Naive thymus-derived CD4-positive, alpha-beta T cell (primary cell): ENCODE data around the gene FBXL16. TPM values are rescaled to one million over a fixed set of nuclear protein-coding genes. Genes with fewer than 3 reads are reported as not detected.
"Not testable (repeated sequence)": the region's sequence is repeated elsewhere in the genome, so short reads cannot be mapped to it uniquely, and the experiment has no call there.

ENCODE experiments used
- ATAC-seq: fragments of 150-1000 bp; cut with Tn5 transposase; 2 replicates; pipeline ENCODE4 v1.10.0; 2021; ENCODE audit warnings: mild to moderate bottlenecking, moderate library complexity
- CTCF ChIA-PET: fragments of 350-600 bp; sonication (Branson Sonifier 250); formaldehyde crosslinking; loops from one replicate; lab custom pipeline; 2021; ENCODE audit warnings: antibody characterized with exemption; lab: Charles Lee
- POLR2A ChIA-PET: fragments of 350-600 bp; sonication (Branson Sonifier 250); formaldehyde crosslinking; loops from one replicate; lab custom pipeline; 2021; ENCODE audit warnings: antibody characterized with exemption, inconsistent platforms; lab: Charles Lee
- DNase-seq, 9 donors: peaks; one replicate each; pipeline versions ENCODE4 v3.0.0 to v3.0.0-alpha.2; 2020 to 2022; ENCODE audit warnings: mixed read lengths in 1 of 9
- H3K27ac ChIP-seq: one replicate; pipeline ENCODE4 v1.7.0; 2013; ENCODE audit warnings: mild to moderate bottlenecking, low read depth, low read length, moderate library complexity
- H3K27me3 ChIP-seq, 2 donors: one replicate each; pipeline ENCODE4 v1.7.0; 2013; ENCODE audit warnings: low read length in 2 of 2, mild to moderate bottlenecking in 2 of 2, moderate library complexity in 2 of 2; ENCODE audit not compliant: control insufficient read depth in 2 of 2, insufficient read depth in 2 of 2
- H3K36me3 ChIP-seq, 3 experiments: 1 replicate in 2 of 3; 2 replicates in 1 of 3; pipeline ENCODE4 v1.7.0; 2013; ENCODE audit warnings: low read length in 3 of 3, mild to moderate bottlenecking in 3 of 3, moderate library complexity in 1 of 3; ENCODE audit not compliant: insufficient read depth in 3 of 3, control insufficient read depth in 2 of 3
- H3K4me1 ChIP-seq, 2 donors: one replicate each; pipeline ENCODE4 v1.7.0; 2013; ENCODE audit warnings: low read length in 2 of 2, mild to moderate bottlenecking in 2 of 2, moderate library complexity in 1 of 2; ENCODE audit not compliant: control insufficient read depth in 2 of 2, insufficient read depth in 2 of 2
- H3K4me3 ChIP-seq: 2 replicates; pipeline ENCODE4 v1.7.0; 2013; ENCODE audit warnings: mild to moderate bottlenecking, low read length
- H3K9me3 ChIP-seq, 3 experiments: 1 replicate in 2 of 3; 2 replicates in 1 of 3; pipeline ENCODE4 v1.7.0; 2013; ENCODE audit warnings: low read length in 3 of 3; ENCODE audit not compliant: control insufficient read depth in 2 of 3
- H3K27ac Mint-ChIP-seq, 9 donors: one replicate each; pipeline ENCODE4 v1.8.0; 2020 to 2022; ENCODE audit warnings: mixed read lengths in 9 of 9, mild to moderate bottlenecking in 8 of 9, moderate library complexity in 5 of 9, inconsistent platforms in 2 of 9
- H3K27me3 Mint-ChIP-seq, 5 donors: one replicate each; pipeline ENCODE4 v1.8.0; 2021 to 2022; ENCODE audit warnings: mixed read lengths in 5 of 5, mild to moderate bottlenecking in 1 of 5
- H3K36me3 Mint-ChIP-seq, 5 donors: one replicate each; pipeline ENCODE4 v1.8.0; 2020 to 2022; ENCODE audit warnings: mixed read lengths in 5 of 5, mild to moderate bottlenecking in 3 of 5, inconsistent platforms in 1 of 5
- H3K4me1 Mint-ChIP-seq, 7 donors: one replicate each; pipeline ENCODE4 v1.8.0; 2020 to 2022; ENCODE audit warnings: mixed read lengths in 7 of 7, mild to moderate bottlenecking in 3 of 7, inconsistent platforms in 1 of 7
- H3K4me3 Mint-ChIP-seq, 10 donors: one replicate each; pipeline ENCODE4 v1.8.0; 2020 to 2022; ENCODE audit warnings: mild to moderate bottlenecking in 10 of 10, mixed read lengths in 10 of 10, moderate library complexity in 6 of 10, inconsistent platforms in 2 of 10
- H3K9me3 Mint-ChIP-seq, 11 donors: one replicate each; pipeline ENCODE4 v1.8.0; 2020 to 2022; ENCODE audit warnings: mixed read lengths in 11 of 11, mild to moderate bottlenecking in 4 of 11, inconsistent platforms in 1 of 11, moderate library complexity in 1 of 11
- intact Hi-C, 2 donors: fragments of 100-400 bp; cut with micrococcal nuclease; formaldehyde crosslinking; loops; one replicate each; pipeline ENCODE4 v1.15.1; 2023
- polyA plus RNA-seq, 2 donors: library from polyadenylated mRNA; unstranded; fragments of 300-500 nt; fragmentation: Illumina TruSeq; gene quantifications; one replicate each; pipeline ENCODE4 v1.2.3, GENCODE V29; 2021
- total RNA-seq, 6 experiments: library from RNA in 5 of 6; stranded (reverse) in 5 of 6; gene quantifications; 1 replicate in 5 of 6; 2 replicates in 1 of 6; pipeline ENCODE4 v1.2.3 and lab custom pipeline; 2021 to 2026

The FBXL16 gene
- total and polyA plus RNA-seq, 7 experiments from 2014 or later, result 11.1 to 45.4 (median 18.0) TPM

DNA sequence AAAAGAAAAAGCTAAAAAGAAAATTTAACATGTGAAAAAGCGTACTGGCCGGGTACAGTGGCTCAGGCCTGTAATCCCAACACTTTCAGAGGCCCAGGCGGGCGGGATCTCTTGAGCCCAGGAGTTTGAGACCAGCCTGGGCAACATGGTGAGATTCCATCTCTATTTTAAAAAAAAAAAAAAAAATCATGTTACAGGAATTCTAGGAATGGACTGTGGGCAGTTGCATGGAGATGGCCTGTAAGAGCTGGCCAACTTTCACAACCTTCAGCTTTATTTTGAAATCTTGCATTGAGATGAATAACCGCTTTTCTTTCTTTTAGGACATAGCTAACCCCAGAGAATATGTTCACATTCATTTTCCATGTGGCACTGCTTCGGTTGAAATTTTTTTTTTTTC lies 43.4 kb upstream of the FBXL16 start:
- Mint-ChIP-seq H3K4me1 (no peaks in the 10 kb centered on the region), H3K27ac (no peak overlapping the region), H3K36me3 (no peaks in the 10 kb centered on the region), H3K4me3 (no peak overlapping the region), H3K9me3 (no peaks in the 10 kb centered on the region), H3K27me3 (peaks cover 0 to under 1% (median 0%) of the 10 kb centered on the region in 5 donors)
- Histone ChIP-seq H3K27ac (no peak overlapping the region), H3K36me3 (no peaks in the 10 kb centered on the region), H3K9me3 (no peaks in the 10 kb centered on the region), H3K4me3 (no peak overlapping the region), H3K4me1 (no peaks in the 10 kb centered on the region), H3K27me3 (no peaks in the 10 kb centered on the region)
- ATAC-seq, result no peak
- ChIA-PET POLR2A (interaction anchor here (0.6 to 1.6 kb wide), 3 partner anchors 8 to 1242 kb away, joined by 3 to 5 read pairs (median 4); partner anchors contain the start of gene CIAO3), CTCF (interaction anchor here (0.6 kb wide), 1 partner anchor 308 kb away, joined by 3 read pairs; no protein-coding TSS in a partner anchor)
- intact Hi-C loops, result no loop called here
- no peak for DNase-seq

DNA sequence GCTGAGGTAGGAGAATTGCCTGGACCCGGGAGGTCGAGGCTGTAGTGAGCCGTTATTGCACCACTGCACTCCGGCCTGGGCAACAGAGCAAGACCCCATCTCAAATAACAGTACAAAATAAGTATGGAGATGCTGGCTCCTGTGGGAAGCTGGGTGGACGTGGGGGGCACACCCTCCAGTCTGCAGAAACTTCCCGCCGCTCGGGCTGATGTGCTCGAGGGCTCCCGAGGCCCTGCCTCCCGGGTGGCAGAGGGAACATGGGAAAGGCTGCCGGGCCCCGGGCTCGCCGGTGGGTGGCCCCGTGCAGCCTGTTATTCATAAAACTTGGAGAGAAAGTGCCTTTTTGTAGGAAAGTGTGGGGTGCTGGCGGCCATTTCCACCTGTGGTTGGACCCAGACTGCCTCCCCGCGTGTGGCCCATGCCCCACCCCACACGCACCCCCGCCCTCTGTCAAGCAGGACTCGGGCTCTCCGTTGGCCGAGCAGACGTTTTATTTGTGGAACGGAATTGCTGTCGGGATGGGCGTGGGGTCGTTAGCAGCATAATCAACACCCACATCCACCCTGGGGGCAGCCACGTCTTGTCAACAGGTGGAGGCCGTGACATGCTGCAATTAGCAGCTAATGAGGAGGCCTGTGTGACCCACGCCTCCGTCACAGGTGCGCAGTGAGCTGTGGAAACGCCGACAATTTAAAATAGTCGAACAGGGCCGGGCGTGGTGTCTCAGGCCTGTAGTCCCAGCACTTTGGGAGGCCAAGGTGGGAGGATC lies 42.6 kb upstream of the FBXL16 start:
- Mint-ChIP-seq H3K4me1 (no peaks in the 10 kb centered on the region), H3K27me3 (no peaks in the 10 kb centered on the region), H3K9me3 (no peaks in the 10 kb centered on the region), H3K36me3 (no peaks in the 10 kb centered on the region), H3K4me3 (no peak overlapping the region), H3K27ac (no peak overlapping the region)
- ATAC-seq, result no peak
- Histone ChIP-seq H3K4me1 (no peaks in the 10 kb centered on the region), H3K27ac (no peak overlapping the region), H3K27me3 (no peaks in the 10 kb centered on the region), H3K9me3 (no peaks in the 10 kb centered on the region), H3K4me3 (no peak overlapping the region), H3K36me3 (no peaks in the 10 kb centered on the region)
- ChIA-PET CTCF (no interaction called here), POLR2A (interaction anchor here (1.6 kb wide), 1 partner anchor 7 kb away, joined by 4 read pairs; the partner anchor contains the start of gene CIAO3)
- intact Hi-C loops, result no loop called here
- no peak for DNase-seq

DNA sequence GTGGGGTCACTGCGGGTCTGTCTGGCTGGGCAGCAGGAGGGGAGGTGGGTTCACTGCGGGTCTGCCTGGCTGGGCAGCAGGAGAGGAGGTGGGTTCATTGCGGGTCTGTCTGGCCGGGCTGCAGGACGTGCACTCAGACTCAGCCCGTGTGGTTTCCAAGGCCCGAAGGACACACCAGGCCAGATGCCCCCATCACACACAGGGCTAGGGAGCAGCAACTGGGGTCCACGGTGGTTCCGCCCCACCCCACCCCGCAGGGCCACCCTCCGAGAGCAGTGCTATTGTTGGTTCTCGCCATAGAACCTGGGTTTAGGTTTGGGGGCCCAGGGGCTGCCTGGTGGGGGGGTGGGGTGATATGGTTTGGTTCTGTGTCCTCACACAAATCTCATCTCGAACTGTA lies 41.0 kb upstream of the FBXL16 start:
- POLR2A ChIA-PET, result no interaction called here
- no peaks in the 10 kb centered on the region for H3K4me1 Mint-ChIP-seq
- H3K9me3 ChIP-seq, result no peaks in the 10 kb centered on the region
- ATAC-seq (no peak), DNase-seq (no peak)
- H3K4me1 ChIP-seq, result no peaks in the 10 kb centered on the region
- CTCF ChIA-PET, result no interaction called here
- H3K27ac Mint-ChIP-seq, result no peak overlapping the region
- no peaks in the 10 kb centered on the region for H3K9me3 Mint-ChIP-seq
- H3K4me3 Mint-ChIP-seq, result no peak overlapping the region
- no peak overlapping the region for H3K27ac ChIP-seq
- H3K27me3 Mint-ChIP-seq, result no peaks in the 10 kb centered on the region
- intact Hi-C loops, result no loop called here
- H3K36me3 ChIP-seq, result no peaks in the 10 kb centered on the region
- H3K36me3 Mint-ChIP-seq, result no peaks in the 10 kb centered on the region
- H3K27me3 ChIP-seq, result no peaks in the 10 kb centered on the region
- H3K4me3 ChIP-seq, result no peak overlapping the region

DNA sequence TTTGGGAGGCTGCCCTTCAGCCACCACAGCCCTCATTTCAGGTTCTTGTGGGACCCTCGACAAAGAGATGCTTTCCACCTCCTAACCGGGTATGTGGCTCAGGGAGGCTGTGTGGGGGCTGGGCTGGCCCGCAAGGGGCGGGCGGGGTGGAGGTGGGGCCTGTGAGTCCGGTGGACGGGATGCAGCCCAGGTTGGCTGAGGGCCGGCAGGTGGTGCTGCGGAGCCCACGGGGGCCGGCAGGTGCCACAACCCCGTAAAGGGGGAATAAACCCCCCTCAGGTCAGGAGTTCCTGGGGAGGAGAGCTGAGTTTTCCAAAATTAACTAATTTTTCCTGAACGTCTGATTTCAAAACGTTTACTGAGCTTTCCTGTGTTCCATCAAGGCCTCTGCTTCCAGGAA lies 40.1 kb upstream of the FBXL16 start:
- Mint-ChIP-seq H3K36me3 (no peaks in the 10 kb centered on the region), H3K27me3 (no peaks in the 10 kb centered on the region), H3K9me3 (no peaks in the 10 kb centered on the region), H3K4me3 (no peak overlapping the region), H3K4me1 (no peaks in the 10 kb centered on the region), H3K27ac (no peak overlapping the region)
- POLR2A ChIA-PET, result interaction anchor here (1.3 kb wide), 1 partner anchor 33 kb away, joined by 3 read pairs; no protein-coding TSS in a partner anchor
- H3K27me3 ChIP-seq, result no peaks in the 10 kb centered on the region
- intact Hi-C loops, result no loop called here
- H3K36me3 ChIP-seq, result no peaks in the 10 kb centered on the region
- no peak overlapping the region for H3K27ac ChIP-seq
- CTCF ChIA-PET, result no interaction called here
- no peaks in the 10 kb centered on the region for H3K4me1 ChIP-seq
- no peak for DNase-seq
- H3K4me3 ChIP-seq, result no peak overlapping the region
- H3K9me3 ChIP-seq, result no peaks in the 10 kb centered on the region
- ATAC-seq, result no peak

DNA sequence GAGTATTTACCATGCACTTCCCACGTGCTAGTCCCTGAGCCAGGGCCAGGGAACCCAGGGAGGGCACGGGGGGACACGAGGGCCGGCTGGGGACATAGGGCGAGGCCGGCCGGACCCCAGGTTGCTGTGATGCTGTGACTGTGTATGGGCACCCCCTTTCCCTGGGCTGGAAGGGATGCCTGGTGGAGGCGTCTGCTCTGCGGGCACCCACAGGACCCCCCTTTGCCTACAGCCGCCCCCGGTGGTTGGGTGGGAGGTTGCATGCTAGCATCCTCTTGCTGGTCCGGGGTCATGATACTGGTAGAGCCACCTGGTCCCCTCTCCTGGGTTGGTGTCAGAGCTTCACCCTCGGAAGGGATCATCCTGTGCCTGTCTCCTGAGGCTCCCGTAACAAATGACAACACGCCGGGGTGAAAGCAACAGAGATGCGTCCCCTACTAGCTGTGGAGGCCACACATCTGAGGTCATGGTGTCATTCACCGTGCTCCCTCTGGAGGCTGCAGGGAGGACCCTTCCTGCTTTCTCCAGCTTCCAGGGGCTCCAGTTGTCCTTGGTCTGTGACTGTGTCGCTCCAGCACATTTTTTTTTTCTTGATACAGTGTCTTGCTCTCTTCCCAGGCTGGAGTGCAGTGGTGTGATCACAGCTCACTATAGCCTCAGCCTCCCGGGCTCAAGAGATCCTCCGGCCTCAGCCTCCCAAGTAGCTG lies 38.3 kb upstream of the FBXL16 start:
- Mint-ChIP-seq H3K27me3 (no peaks in the 10 kb centered on the region), H3K4me1 (peaks cover 0 to 13% (median 4%) of the 10 kb centered on the region in 7 donors), H3K36me3 (peaks cover 0 to 2% (median 0%) of the 10 kb centered on the region in 5 donors), H3K4me3 (no peak overlapping the region), H3K9me3 (no peaks in the 10 kb centered on the region), H3K27ac (no peak overlapping the region)
- H3K27me3 ChIP-seq, result no peaks in the 10 kb centered on the region
- intact Hi-C loops, result no loop called here
- H3K27ac ChIP-seq, result no peak overlapping the region
- peaks cover 0 to 3% (median 0%) of the 10 kb centered on the region in 3 experiments for H3K36me3 ChIP-seq
- H3K4me1 ChIP-seq, result peaks cover 4 to 10% of the 10 kb centered on the region in 2 donors
- ATAC-seq (no peak), DNase-seq (no peak)
- H3K9me3 ChIP-seq, result no peaks in the 10 kb centered on the region
- ChIA-PET CTCF (interaction anchor here (0.6 to 3.8 kb wide), 2 partner anchors 32 to 41 kb away, joined by 4 to 15 read pairs; no protein-coding TSS in a partner anchor), POLR2A (no interaction called here)
- no peak overlapping the region for H3K4me3 ChIP-seq

DNA sequence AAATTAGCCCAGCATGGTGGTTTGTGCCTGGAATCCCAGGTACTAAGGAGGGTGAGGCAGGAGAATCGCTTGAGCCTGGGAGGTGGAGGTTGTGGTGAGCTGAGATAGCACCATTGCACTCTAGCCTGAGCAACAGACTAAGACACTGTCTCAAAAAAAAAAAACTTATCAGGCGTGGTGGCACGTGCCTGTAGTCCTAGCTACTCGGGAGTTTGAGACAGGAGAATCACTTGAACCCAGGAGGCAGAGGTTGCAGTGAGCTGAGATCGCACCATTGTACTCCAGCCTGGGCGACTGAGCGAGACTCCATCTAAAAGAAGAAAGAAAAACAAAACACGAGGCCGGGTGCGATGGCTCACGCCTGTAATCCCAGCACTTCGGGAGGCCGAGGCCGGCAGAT lies 37.3 kb upstream of the FBXL16 start:
- H3K27ac ChIP-seq, H3K27me3 ChIP-seq, H3K4me1 ChIP-seq, H3K4me3 ChIP-seq, ATAC-seq, H3K27me3 Mint-ChIP-seq, H3K9me3 Mint-ChIP-seq, H3K36me3 Mint-ChIP-seq, H3K36me3 ChIP-seq, H3K9me3 ChIP-seq, H3K27ac Mint-ChIP-seq, intact Hi-C loops, DNase-seq: not testable (repeated sequence)
- peak overlapping the region in 1 of 10 donors; percentile 56 for H3K4me3 Mint-ChIP-seq
- ChIA-PET POLR2A (interaction anchor here (0.6 to 0.7 kb wide), 2 partner anchors 22 to 28 kb away, joined by 3 read pairs; partner anchors contain the start of genes ANTKMT and METRN), CTCF (interaction anchor here (3.8 kb wide), 1 partner anchor 31 kb away, joined by 15 read pairs; no protein-coding TSS in a partner anchor)
- peaks cover 0 to 14% (median 4%) of the 10 kb centered on the region in 7 donors for H3K4me1 Mint-ChIP-seq
